BE2C (cell line): ENCODE results near the gene POLN.
"Not testable (repeated sequence)": the region's sequence is repeated elsewhere in the genome, so short reads cannot be mapped to it uniquely, and the experiment has no call there.

Source experiments
- DNase-seq: peaks from one replicate; pipeline ENCODE4 v3.0.0-alpha.2; 2020
- H3K27me3 ChIP-seq: fragments of 250-450 bp; sonication (Bioruptor Pico); 2 replicates; pipeline ENCODE4 v1.5.1; 2020; ENCODE audit warnings: mild to moderate bottlenecking
- H3K36me3 ChIP-seq: fragments of 250-450 bp; sonication (Bioruptor Pico); 2 replicates; pipeline ENCODE4 v1.5.1; 2020; ENCODE audit warnings: mild to moderate bottlenecking
- H3K4me1 ChIP-seq: fragments of 250-450 bp; sonication (Bioruptor Pico); 2 replicates; pipeline ENCODE4 v1.5.1; 2020
- H3K4me3 ChIP-seq: 2 replicates; pipeline ENCODE4 v1.5.1; 2011; ENCODE audit warnings: low read depth, low read length
- H3K9me3 ChIP-seq: fragments of 250-450 bp; sonication (Bioruptor Pico); 2 replicates; pipeline ENCODE4 v1.5.1; 2020
- TF ChIP-seq, protein P1 (sequence below): IDR thresholded peaks from 2 replicates; pipeline ENCODE4 v1.5.1; 2012; ENCODE audit warnings: mild to moderate bottlenecking, low read depth, low read length

The POLN gene

DNA sequence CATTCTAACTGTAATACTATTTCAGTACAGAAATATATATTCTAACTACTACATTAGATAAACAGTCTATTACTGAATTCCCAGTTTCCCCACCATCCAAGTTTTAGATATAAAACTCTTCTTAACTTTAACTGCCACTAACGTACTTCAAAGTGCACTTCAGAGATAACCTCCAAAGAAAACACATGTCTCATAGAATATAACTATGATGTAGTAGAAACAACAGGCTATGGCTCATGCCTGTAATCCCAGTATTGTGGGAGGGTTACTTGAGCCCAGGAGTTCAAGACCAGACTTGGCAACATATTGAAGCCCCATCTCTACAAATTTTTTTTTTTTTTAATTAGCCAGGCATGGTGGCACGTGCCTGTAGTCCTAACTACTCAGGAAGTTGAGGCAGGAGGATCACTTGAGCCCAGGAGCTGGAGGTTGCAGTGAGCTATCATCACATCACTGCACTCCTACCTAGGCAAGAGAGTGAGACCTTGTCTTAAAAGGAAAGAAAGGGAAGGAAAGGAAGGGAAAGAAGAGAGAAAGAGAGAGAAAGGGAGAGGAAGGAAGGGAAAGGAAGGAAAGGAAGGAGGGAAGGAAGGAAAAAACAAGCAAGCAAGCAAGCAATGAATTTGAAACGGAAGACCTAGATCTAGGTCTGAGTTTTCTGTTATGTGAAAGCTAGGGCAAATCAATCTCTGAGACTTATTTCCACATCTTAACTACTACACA lies 4.8 kb downstream of the POLN start:
- Histone ChIP-seq H3K4me1 (peaks cover 3% of the 10 kb centered on the region; the same call in 1 of the 2 replicates), H3K36me3 (peaks cover 39% of the 10 kb centered on the region), H3K27me3 (no peaks in the 10 kb centered on the region), H3K4me3 (no peak overlapping the region), H3K9me3 (no peaks in the 10 kb centered on the region)
- no peak for DNase-seq
- TF ChIP-seq, protein P1, sequence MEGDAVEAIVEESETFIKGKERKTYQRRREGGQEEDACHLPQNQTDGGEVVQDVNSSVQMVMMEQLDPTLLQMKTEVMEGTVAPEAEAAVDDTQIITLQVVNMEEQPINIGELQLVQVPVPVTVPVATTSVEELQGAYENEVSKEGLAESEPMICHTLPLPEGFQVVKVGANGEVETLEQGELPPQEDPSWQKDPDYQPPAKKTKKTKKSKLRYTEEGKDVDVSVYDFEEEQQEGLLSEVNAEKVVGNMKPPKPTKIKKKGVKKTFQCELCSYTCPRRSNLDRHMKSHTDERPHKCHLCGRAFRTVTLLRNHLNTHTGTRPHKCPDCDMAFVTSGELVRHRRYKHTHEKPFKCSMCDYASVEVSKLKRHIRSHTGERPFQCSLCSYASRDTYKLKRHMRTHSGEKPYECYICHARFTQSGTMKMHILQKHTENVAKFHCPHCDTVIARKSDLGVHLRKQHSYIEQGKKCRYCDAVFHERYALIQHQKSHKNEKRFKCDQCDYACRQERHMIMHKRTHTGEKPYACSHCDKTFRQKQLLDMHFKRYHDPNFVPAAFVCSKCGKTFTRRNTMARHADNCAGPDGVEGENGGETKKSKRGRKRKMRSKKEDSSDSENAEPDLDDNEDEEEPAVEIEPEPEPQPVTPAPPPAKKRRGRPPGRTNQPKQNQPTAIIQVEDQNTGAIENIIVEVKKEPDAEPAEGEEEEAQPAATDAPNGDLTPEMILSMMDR, result no peak

DNA sequence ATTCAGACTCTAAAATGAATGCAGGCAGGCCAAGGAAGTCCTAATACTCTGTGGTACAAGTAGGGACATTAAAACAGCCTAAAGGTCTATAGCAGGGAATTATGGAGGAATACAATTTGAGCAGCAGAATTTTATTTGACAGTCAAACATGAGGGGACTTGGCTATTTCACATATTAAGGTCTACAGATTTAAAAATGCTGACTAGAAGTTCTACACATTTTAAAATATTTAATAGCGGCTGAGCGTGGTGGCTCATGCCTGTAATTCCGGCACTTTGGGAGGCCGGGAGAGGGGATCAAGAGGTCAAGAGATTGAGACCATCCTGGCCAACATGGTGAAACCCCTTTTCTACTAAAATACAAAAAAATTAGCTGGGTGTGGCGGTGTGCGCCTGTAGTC lies 10.8 kb downstream of the POLN start:
- H3K27me3 ChIP-seq, result no peaks in the 10 kb centered on the region
- no peaks in the 10 kb centered on the region for H3K9me3 ChIP-seq
- DNase-seq, result no peak
- H3K4me1 ChIP-seq, result no peaks in the 10 kb centered on the region
- no peak overlapping the region for H3K4me3 ChIP-seq
- TF ChIP-seq, protein P1, result no peak
- H3K36me3 ChIP-seq, result peaks cover 21% of the 10 kb centered on the region

DNA sequence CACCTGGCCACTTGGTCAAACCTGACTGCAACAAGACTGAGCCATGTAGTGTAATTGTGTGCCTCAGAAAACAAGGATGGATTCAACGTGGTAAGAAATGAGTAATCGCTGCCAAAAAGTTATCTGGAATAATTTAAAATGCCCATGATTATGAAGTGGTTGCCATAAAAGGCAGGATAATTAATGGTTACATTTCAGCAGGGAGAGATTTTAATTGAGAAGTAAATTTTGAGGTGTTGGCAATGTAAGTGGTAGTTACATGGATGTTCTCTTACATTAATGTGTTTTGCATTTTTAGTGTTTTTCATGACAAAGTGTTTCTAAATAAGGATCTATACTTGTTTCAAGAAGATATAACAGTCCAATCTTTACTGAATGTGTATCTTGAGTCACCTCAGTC lies 15.7 kb downstream of the POLN start:
- Histone ChIP-seq H3K4me3 (no peak overlapping the region), H3K36me3 (peaks cover 9% of the 10 kb centered on the region), H3K9me3 (no peaks in the 10 kb centered on the region), H3K27me3 (no peaks in the 10 kb centered on the region), H3K4me1 (no peaks in the 10 kb centered on the region)
- no peak for DNase-seq
- TF ChIP-seq, protein P1, result no peak

DNA sequence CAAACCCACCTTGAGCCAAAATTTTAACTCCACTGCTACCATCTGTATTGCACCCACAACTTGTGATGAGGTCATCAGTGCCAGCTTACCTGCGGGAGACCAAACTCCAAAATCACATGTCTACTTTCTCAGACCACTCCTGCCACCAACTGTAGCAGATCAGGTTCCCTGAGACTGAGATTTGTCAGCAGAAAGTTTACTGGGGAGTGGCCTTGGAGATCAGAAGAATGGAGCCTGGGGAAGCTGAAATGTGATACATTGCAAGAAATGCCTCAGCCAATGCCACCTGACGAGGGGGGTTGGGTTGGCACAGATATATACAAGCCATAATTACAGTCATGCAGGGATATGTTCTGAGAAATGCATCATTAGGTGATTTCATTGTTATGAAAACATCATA lies 19.1 kb downstream of the POLN start:
- H3K4me1 ChIP-seq, result no peaks in the 10 kb centered on the region
- no peaks in the 10 kb centered on the region for H3K9me3 ChIP-seq
- H3K4me3 ChIP-seq, result no peak overlapping the region
- DNase-seq, result no peak
- H3K36me3 ChIP-seq, result peaks cover 9% of the 10 kb centered on the region
- TF ChIP-seq, protein P1, result no peak
- no peaks in the 10 kb centered on the region for H3K27me3 ChIP-seq

DNA sequence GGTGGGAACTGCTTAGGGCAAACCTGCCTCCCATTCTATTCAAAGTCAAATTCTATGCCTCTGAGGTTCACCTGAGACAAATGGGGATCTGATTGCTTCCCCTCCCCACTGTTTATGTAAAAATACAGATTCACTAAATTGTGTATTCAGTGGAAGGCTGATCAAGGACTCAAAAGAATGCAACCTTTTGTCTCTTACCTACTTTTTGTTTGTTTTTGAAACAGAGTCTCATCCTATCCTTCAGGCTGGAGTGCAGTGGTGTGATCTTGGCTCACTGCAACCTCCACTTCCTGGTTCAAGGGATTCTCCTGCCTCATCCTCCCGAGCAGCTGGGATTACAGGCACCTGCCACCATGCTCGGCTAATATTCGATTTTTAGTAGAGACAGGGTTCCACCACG lies 20.5 kb downstream of the POLN start:
- not testable (repeated sequence) for H3K36me3 ChIP-seq, H3K27me3 ChIP-seq, DNase-seq, H3K9me3 ChIP-seq, H3K4me1 ChIP-seq, H3K4me3 ChIP-seq

DNA sequence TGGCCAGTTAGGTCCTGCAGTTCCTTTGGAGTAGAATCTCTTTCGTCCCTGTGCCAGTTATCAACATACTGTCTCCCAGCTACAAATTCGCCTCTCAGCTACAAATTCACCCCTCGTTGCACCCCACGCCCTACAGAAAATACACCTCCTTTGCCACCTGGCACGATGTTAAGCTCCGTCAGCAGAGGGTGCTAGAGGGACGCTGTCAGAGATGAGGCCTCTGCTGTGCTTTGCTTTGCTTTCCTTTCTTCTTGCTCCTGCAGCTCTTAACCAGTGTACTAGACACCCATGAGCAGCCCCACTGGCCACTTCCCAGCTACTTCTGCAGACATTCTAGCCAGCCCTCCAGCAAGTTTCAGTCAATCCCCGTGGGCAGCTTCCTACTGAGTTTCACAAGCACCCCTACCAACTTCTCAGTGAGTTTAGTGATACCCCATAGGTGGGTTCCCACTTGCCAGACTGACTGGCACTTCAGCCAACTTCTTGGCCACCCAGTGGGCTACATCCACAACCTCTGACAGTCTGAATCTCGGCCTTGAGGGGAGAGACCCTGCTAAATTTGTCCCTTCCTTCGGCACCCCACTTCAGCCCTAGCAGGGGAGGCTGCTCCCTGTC lies 21.8 kb downstream of the POLN start:
- TF ChIP-seq, protein P1, result peak; percentile 97
- Histone ChIP-seq H3K4me1 (no peaks in the 10 kb centered on the region), H3K27me3 (no peaks in the 10 kb centered on the region), H3K36me3 (peaks cover 5% of the 10 kb centered on the region; the same call in 1 of the 2 replicates), H3K4me3 (no peak overlapping the region), H3K9me3 (no peaks in the 10 kb centered on the region)
- DNase-seq, result peak; percentile 81
